K562 (cell line): ENCODE data around the gene FGG. TPM values are rescaled to one million over a fixed set of nuclear protein-coding genes. Genes with fewer than 3 reads are reported as not detected.

ENCODE experiments used
- DDX20 ChIP-seq: fragments of 450-650 bp; IDR thresholded peaks from 2 replicates; pipeline ENCODE4 v1.6.1; 2016; ENCODE audit warnings: missing genetic modification characterization, low read depth, mild to moderate bottlenecking, missing compliant biosample characterization, moderate library complexity
- FOXJ3 ChIP-seq: sonication (generic); formaldehyde crosslinking; IDR thresholded peaks from 2 replicates; pipeline ENCODE4 v1.4.0; 2020; ENCODE audit warnings: mild to moderate bottlenecking, missing genetic modification reagents
- FOXM1 ChIP-seq, 2 experiments: fragments of 450-650 bp in 1 of 2; sonication (generic) in 1 of 2; formaldehyde crosslinking in 1 of 2; IDR thresholded peaks; 2 replicates each; pipeline versions ENCODE4 v1.6.1 to v1.9.0; 2017 to 2022; ENCODE audit warnings: low read depth in 2 of 2, mild to moderate bottlenecking in 2 of 2, missing genetic modification reagents in 1 of 2, moderate library complexity in 1 of 2
- HDAC1 ChIP-seq, 2 experiments: fragments of 450-650 bp; IDR thresholded peaks; 2 replicates each; pipeline ENCODE4 v1.6.1; 2016 to 2017; ENCODE audit warnings: inconsistent platforms in 1 of 2, mild to moderate bottlenecking in 1 of 2, moderate library complexity in 1 of 2
- HNRNPK ChIP-seq: fragments of 200-400 bp; formaldehyde crosslinking; IDR thresholded peaks from one replicate; pipeline ENCODE4 v1.6.1; 2018; ENCODE audit warnings: mild to moderate bottlenecking, low read depth, low read length; ENCODE audit not compliant: poor library complexity, severe bottlenecking
- KHSRP ChIP-seq: fragments of 450-650 bp; IDR thresholded peaks from 2 replicates; pipeline ENCODE4 v1.6.1; 2017
- NFE2L1 ChIP-seq: fragments of 450-650 bp; IDR thresholded peaks from 2 replicates; pipeline ENCODE4 v1.6.1; 2016; ENCODE audit warnings: missing genetic modification characterization, low read depth, mild to moderate bottlenecking, missing compliant biosample characterization, moderate library complexity, borderline replicate concordance
- PML ChIP-seq: IDR thresholded peaks from 2 replicates; pipeline ENCODE4 v1.6.1; 2012; ENCODE audit warnings: low read length, inconsistent platforms
- PTTG1 ChIP-seq: fragments of 450-650 bp; IDR thresholded peaks from 2 replicates; pipeline ENCODE4 v1.6.1; 2016; ENCODE audit warnings: low read depth, mild to moderate bottlenecking, missing genetic modification characterization, missing compliant biosample characterization
- SAP30 ChIP-seq: fragments of 200-600 bp; sonication (generic); IDR thresholded peaks from 2 replicates; pipeline ENCODE4 v1.6.1; 2012; ENCODE audit warnings: borderline replicate concordance, low read depth, mild to moderate bottlenecking, moderate library complexity, low read length, control low read depth, inconsistent platforms; ENCODE audit not compliant: insufficient read depth, poor library complexity, severe bottlenecking
- SIX5 ChIP-seq, 2 experiments: IDR thresholded peaks; 2 replicates each; pipeline ENCODE4 v1.6.1; 2011; ENCODE audit warnings: low read length in 2 of 2, borderline replicate concordance in 1 of 2, low read depth in 1 of 2, mild to moderate bottlenecking in 1 of 2, moderate library complexity in 1 of 2; ENCODE audit not compliant: insufficient read depth in 1 of 2
- SMARCA4 ChIP-seq: fragments of 450-650 bp; IDR thresholded peaks from 2 replicates; pipeline ENCODE4 v1.6.1; 2016
- SMARCE1 ChIP-seq: fragments of 450-650 bp; IDR thresholded peaks from 2 replicates; pipeline ENCODE4 v1.7.1; 2016; ENCODE audit warnings: mild to moderate bottlenecking
- SOX6 ChIP-seq: fragments of 450-650 bp; IDR thresholded peaks from 2 replicates; pipeline ENCODE4 v1.6.1; 2014; ENCODE audit warnings: mild to moderate bottlenecking
- SUPT5H ChIP-seq: fragments of 450-650 bp; IDR thresholded peaks from 2 replicates; pipeline ENCODE4 v1.6.1; 2016
- ZNF175 ChIP-seq: fragments of 200-800 bp; sonication (Bioruptor generic); IDR thresholded peaks from 2 replicates; pipeline ENCODE4 v1.6.1; 2016; ENCODE audit warnings: low read depth, mild to moderate bottlenecking, missing genetic modification characterization, missing compliant biosample characterization
- ZNF444 ChIP-seq: fragments of 250-450 bp; sonication (Bioruptor Pico); IDR thresholded peaks from 2 replicates; pipeline ENCODE4 v1.4.0; 2020; ENCODE audit warnings: mild to moderate bottlenecking, moderate library complexity
- ZNF707 ChIP-seq: fragments of 250-450 bp; sonication (Bioruptor Pico); conservative IDR thresholded peaks from 2 replicates; pipeline ENCODE4 v1.8.0; 2022; ENCODE audit warnings: inconsistent platforms, mild to moderate bottlenecking, moderate library complexity
- ZNF77 ChIP-seq: fragments of 250-450 bp; sonication (Bioruptor Pico); IDR thresholded peaks from 2 replicates; pipeline ENCODE4 v1.5.0; 2020
- polyA plus RNA-seq, 8 experiments: library from polyadenylated mRNA; depleted of rRNA in 4 of 8; stranded (reverse) in 5 of 8; unstranded in 3 of 8; fragments of >200 nt; fragmentation: Nextera tagmentation in 2 of 8; fragmentation: Illumina TruSeq in 1 of 8; extraction: Ambion mirVana in 2 of 8; extraction: Trizol in 1 of 8; gene quantifications; 2 replicates each; pipeline versions ENCODE4 v1.2.1 to v1.2.3, GENCODE V29; 2011 to 2014; ENCODE audit warnings: inconsistent platforms in 1 of 8, missing spikeins in 1 of 8
- total RNA-seq, 7 experiments: library from RNA; depleted of rRNA in 6 of 7; stranded (reverse); fragments of >200 nt in 6 of 7; fragmentation: Illumina TruSeq in 2 of 7; extraction: Trizol in 2 of 7; gene quantifications; 2 replicates each; pipeline versions ENCODE4 v1.2.1 to v1.2.3, GENCODE V29; 2011 to 2021; ENCODE audit warnings: low replicate concordance in 1 of 7
- TF ChIP-seq, protein P1 (sequence below): fragments of 250-450 bp; sonication (Bioruptor Pico); IDR thresholded peaks from 2 replicates; pipeline ENCODE4 v1.4.0; 2020; ENCODE audit warnings: mild to moderate bottlenecking, moderate library complexity, borderline replicate concordance
- TF ChIP-seq, protein P2 (sequence below): fragments of 450-650 bp; conservative IDR thresholded peaks from 2 replicates; pipeline ENCODE4 v1.6.1; 2016; ENCODE audit warnings: missing genetic modification characterization, low read depth, mild to moderate bottlenecking, missing compliant biosample characterization, moderate library complexity
- TF ChIP-seq, protein P3 (sequence below): sonication (generic); formaldehyde crosslinking; IDR thresholded peaks from 2 replicates; pipeline ENCODE4 v1.8.1; 2023; ENCODE audit warnings: mild to moderate bottlenecking, missing genetic modification reagents
- TF ChIP-seq, protein P4 (sequence below): fragments of 250-450 bp; sonication (Bioruptor Pico); IDR thresholded peaks from 2 replicates; pipeline ENCODE4 v1.8.0; 2022; ENCODE audit warnings: moderate library complexity, mild to moderate bottlenecking, inconsistent platforms

FGG gene
- total and polyA plus RNA-seq, 9 of the 15 experiments (the other 6 are each of a cell fraction or from before 2014, with no cell fraction given), result 0.08 to 2.2 (median 0.33) TPM; not detected in 2

DNA sequence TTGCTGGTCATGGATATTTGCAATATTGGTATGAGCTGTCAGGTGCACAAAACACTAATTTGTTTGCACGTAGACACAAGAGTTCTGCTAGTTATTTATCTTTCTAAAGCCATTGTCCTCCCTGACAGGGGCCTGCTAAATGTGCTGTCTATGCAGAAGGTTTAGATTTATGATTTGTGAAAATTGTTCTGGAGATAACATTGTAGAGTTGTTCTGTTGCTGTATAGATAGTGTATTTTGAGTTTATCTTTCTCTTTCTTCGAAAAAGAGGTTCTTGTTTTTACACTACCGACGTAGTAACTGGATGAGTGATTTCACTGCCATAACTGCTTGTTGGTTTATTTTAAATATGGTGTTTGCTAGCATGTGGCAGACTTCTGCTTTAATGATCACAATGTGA, 28.5 kb upstream of the FGG start (continued):
- TF ChIP-seq, protein P1, sequence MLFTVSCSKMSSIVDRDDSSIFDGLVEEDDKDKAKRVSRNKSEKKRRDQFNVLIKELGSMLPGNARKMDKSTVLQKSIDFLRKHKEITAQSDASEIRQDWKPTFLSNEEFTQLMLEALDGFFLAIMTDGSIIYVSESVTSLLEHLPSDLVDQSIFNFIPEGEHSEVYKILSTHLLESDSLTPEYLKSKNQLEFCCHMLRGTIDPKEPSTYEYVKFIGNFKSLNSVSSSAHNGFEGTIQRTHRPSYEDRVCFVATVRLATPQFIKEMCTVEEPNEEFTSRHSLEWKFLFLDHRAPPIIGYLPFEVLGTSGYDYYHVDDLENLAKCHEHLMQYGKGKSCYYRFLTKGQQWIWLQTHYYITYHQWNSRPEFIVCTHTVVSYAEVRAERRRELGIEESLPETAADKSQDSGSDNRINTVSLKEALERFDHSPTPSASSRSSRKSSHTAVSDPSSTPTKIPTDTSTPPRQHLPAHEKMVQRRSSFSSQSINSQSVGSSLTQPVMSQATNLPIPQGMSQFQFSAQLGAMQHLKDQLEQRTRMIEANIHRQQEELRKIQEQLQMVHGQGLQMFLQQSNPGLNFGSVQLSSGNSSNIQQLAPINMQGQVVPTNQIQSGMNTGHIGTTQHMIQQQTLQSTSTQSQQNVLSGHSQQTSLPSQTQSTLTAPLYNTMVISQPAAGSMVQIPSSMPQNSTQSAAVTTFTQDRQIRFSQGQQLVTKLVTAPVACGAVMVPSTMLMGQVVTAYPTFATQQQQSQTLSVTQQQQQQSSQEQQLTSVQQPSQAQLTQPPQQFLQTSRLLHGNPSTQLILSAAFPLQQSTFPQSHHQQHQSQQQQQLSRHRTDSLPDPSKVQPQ (CRISPR knock-in tag), result no peak
- peak; percentile 96 for TF ChIP-seq SOX6
- TF ChIP-seq ZNF707 (CRISPR knock-in tag), result no peak
- no peak for TF ChIP-seq KHSRP
- peak; percentile 66; the same call in 1 of the 2 replicates for TF ChIP-seq SMARCA4
- TF ChIP-seq FOXJ3, result no peak
- TF ChIP-seq PTTG1 (tag), result no peak
- TF ChIP-seq SMARCE1, result 0 out of 2 replicates have a peak, but pooled peaks have one; percentile 37
- no peak for TF ChIP-seq ZNF444 (CRISPR knock-in tag)
- peak; percentile 73; the same call in 1 of the 2 replicates for TF ChIP-seq PML
- no peak for TF ChIP-seq SIX5 (IDR thresholded peaks at IDR 0.05; ENCODE audit: borderline replicate concordance in 1 of 2, insufficient read depth in 1 of 2, low read depth in 1 of 2, low read length in 2 of 2)
- TF ChIP-seq, protein P2, sequence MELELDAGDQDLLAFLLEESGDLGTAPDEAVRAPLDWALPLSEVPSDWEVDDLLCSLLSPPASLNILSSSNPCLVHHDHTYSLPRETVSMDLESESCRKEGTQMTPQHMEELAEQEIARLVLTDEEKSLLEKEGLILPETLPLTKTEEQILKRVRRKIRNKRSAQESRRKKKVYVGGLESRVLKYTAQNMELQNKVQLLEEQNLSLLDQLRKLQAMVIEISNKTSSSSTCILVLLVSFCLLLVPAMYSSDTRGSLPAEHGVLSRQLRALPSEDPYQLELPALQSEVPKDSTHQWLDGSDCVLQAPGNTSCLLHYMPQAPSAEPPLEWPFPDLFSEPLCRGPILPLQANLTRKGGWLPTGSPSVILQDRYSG (tag), result no peak
- no peak for TF ChIP-seq ZNF77 (CRISPR knock-in tag)
- TF ChIP-seq HNRNPK, result no peak
- no peak for TF ChIP-seq DDX20 (tag)
- TF ChIP-seq, protein P3, sequence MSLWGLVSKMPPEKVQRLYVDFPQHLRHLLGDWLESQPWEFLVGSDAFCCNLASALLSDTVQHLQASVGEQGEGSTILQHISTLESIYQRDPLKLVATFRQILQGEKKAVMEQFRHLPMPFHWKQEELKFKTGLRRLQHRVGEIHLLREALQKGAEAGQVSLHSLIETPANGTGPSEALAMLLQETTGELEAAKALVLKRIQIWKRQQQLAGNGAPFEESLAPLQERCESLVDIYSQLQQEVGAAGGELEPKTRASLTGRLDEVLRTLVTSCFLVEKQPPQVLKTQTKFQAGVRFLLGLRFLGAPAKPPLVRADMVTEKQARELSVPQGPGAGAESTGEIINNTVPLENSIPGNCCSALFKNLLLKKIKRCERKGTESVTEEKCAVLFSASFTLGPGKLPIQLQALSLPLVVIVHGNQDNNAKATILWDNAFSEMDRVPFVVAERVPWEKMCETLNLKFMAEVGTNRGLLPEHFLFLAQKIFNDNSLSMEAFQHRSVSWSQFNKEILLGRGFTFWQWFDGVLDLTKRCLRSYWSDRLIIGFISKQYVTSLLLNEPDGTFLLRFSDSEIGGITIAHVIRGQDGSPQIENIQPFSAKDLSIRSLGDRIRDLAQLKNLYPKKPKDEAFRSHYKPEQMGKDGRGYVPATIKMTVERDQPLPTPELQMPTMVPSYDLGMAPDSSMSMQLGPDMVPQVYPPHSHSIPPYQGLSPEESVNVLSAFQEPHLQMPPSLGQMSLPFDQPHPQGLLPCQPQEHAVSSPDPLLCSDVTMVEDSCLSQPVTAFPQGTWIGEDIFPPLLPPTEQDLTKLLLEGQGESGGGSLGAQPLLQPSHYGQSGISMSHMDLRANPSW, result no peak
- no peak for TF ChIP-seq SUPT5H
- no peak for TF ChIP-seq SAP30
- peak; percentile 31; the same call in 1 of the 2 replicates for TF ChIP-seq FOXM1 (IDR thresholded peaks at IDR 0.05; ENCODE audit: low read depth)
- TF ChIP-seq FOXM1 (CRISPR knock-in tag; IDR thresholded peaks at IDR 0.05; ENCODE audit: low read depth), result no peak
- TF ChIP-seq HDAC1 (IDR thresholded peaks at IDR 0.05), result no peak
- TF ChIP-seq, protein P4, sequence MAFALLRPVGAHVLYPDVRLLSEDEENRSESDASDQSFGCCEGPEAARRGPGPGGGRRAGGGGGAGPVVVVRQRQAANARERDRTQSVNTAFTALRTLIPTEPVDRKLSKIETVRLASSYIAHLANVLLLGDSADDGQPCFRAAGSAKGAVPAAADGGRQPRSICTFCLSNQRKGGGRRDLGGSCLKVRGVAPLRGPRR (CRISPR knock-in tag), result no peak
- no peak for TF ChIP-seq ZNF175 (CRISPR knock-in tag)
- no peak for TF ChIP-seq NFE2L1 (tag)
